H7 (cell line): ENCODE data around the gene HAND1. TPM values are rescaled to one million over a fixed set of nuclear protein-coding genes. Genes with fewer than 3 reads are reported as not detected.

Experiments
- DNase-seq: peaks from one replicate; pipeline ENCODE4 v3.0.0; 2012
- H3K27me3 ChIP-seq: 2 replicates; pipeline ENCODE4 v1.6.0; 2011; ENCODE audit warnings: mild to moderate bottlenecking, low read length; ENCODE audit not compliant: control insufficient read depth, insufficient read depth
- H3K36me3 ChIP-seq: replicated peaks from 2 replicates; pipeline ENCODE4 v1.5.1; 2011; ENCODE audit warnings: low read length; ENCODE audit not compliant: control insufficient read depth, insufficient read depth
- H3K4me3 ChIP-seq: 2 replicates; pipeline ENCODE4 v1.5.1; 2011; ENCODE audit warnings: low read depth, mild to moderate bottlenecking, control low read depth, low read length, moderate library complexity; ENCODE audit not compliant: insufficient read depth
- total RNA-seq: library from RNA; depleted of rRNA; stranded (reverse); fragments of >200 nt; shearing (Covaris generic); gene quantifications from 2 replicates; pipeline ENCODE4 v1.2.3, GENCODE V29; 2014; rRNA removed

Gene HAND1
- total RNA-seq, result not detected in 2 replicates

- DNase-seq, result peak; percentile 98
- Histone ChIP-seq H3K4me3 (peak within 1 kb of the TSS; percentile 30), H3K36me3 (no peaks in the 10 kb centered on the region), H3K27me3 (peaks cover 99% of the 10 kb centered on the region)
Measured at GRCh38 chr5:154478224-154478565, at the start of gene HAND1. Gene HAND1, minus strand, starts transcription at chr5:154478227. Its CDS starts 219 bp downstream, at chr5:154478008.

- H3K4me3 ChIP-seq, result no peak overlapping the region
Measured at GRCh38 chr5:154526231-154527226, 48.5 kb upstream of the HAND1 start.

GRCh38 chr5:154524859-154525258 is 46.8 kb upstream of the HAND1 start:
- H3K36me3 ChIP-seq, result no peaks in the 10 kb centered on the region
- peaks cover 11% of the 10 kb centered on the region for H3K27me3 ChIP-seq
- no peak for DNase-seq
- H3K4me3 ChIP-seq, result no peak overlapping the region

More at GRCh38 chr5:154526231-154527226, 48.5 kb upstream of the HAND1 start:
- no peaks in the 10 kb centered on the region for H3K36me3 ChIP-seq
- DNase-seq, result no peak
- peaks cover 10% of the 10 kb centered on the region for H3K27me3 ChIP-seq

- Histone ChIP-seq H3K36me3 (no peaks in the 10 kb centered on the region), H3K27me3 (peaks cover 13% of the 10 kb centered on the region), H3K4me3 (no peak overlapping the region)
- DNase-seq, result no peak
Measured at GRCh38 chr5:154524181-154524580, 46.2 kb upstream of the HAND1 start.

GRCh38 chr5:154523709-154524108 is 45.7 kb upstream of the HAND1 start:
- H3K4me3 ChIP-seq, result no peak overlapping the region
- peaks cover 13% of the 10 kb centered on the region for H3K27me3 ChIP-seq
- H3K36me3 ChIP-seq, result no peaks in the 10 kb centered on the region
- no peak for DNase-seq

GRCh38 chr5:154523104-154523503 is 45.1 kb upstream of the HAND1 start:
- Histone ChIP-seq H3K4me3 (no peak overlapping the region), H3K27me3 (peaks cover 13% of the 10 kb centered on the region), H3K36me3 (no peaks in the 10 kb centered on the region)
- no peak for DNase-seq

GRCh38 chr5:154522284-154522683 is 44.3 kb upstream of the HAND1 start:
- no peak overlapping the region for H3K4me3 ChIP-seq
- H3K36me3 ChIP-seq, result no peaks in the 10 kb centered on the region
- no peak for DNase-seq
- H3K27me3 ChIP-seq, result peaks cover 13% of the 10 kb centered on the region

- peak; percentile 62 for DNase-seq
- no peaks in the 10 kb centered on the region for H3K36me3 ChIP-seq
- peaks cover 13% of the 10 kb centered on the region for H3K27me3 ChIP-seq
- peak overlapping the region; percentile 47 for H3K4me3 ChIP-seq
Measured at GRCh38 chr5:154521756-154522155, 43.7 kb upstream of the HAND1 start.

- peak; percentile 94 for DNase-seq
- peak overlapping the region; percentile 47 for H3K4me3 ChIP-seq
Measured at GRCh38 chr5:154520861-154521453, 42.9 kb upstream of the HAND1 start.

GRCh38 chr5:154519359-154519758 is 41.3 kb upstream of the HAND1 start:
- no peak for DNase-seq
- Histone ChIP-seq H3K4me3 (no peak overlapping the region), H3K27me3 (peaks cover 13% of the 10 kb centered on the region), H3K36me3 (no peaks in the 10 kb centered on the region)

More at GRCh38 chr5:154520861-154521453, 42.9 kb upstream of the HAND1 start:
- H3K36me3 ChIP-seq, result no peaks in the 10 kb centered on the region
- H3K27me3 ChIP-seq, result peaks cover 13% of the 10 kb centered on the region

GRCh38 chr5:154518438-154518867 is 40.4 kb upstream of the HAND1 start:
- Histone ChIP-seq H3K4me3 (no peak overlapping the region), H3K36me3 (no peaks in the 10 kb centered on the region), H3K27me3 (peaks cover 13% of the 10 kb centered on the region)
- no peak for DNase-seq

GRCh38 chr5:154517810-154518437 is 39.9 kb upstream of the HAND1 start:
- DNase-seq, result no peak
- Histone ChIP-seq H3K27me3 (peaks cover 11% of the 10 kb centered on the region), H3K36me3 (no peaks in the 10 kb centered on the region)

GRCh38 chr5:154517181-154517580 is 39.2 kb upstream of the HAND1 start:
- H3K36me3 ChIP-seq, result no peaks in the 10 kb centered on the region
- no peak for DNase-seq

More at GRCh38 chr5:154517810-154518437, 39.9 kb upstream of the HAND1 start:
- no peak overlapping the region for H3K4me3 ChIP-seq

GRCh38 chr5:154516475-154516874 is 38.4 kb upstream of the HAND1 start:
- no peak overlapping the region for H3K4me3 ChIP-seq
- DNase-seq, result no peak
- H3K27me3 ChIP-seq, result peaks cover 3% of the 10 kb centered on the region
- no peaks in the 10 kb centered on the region for H3K36me3 ChIP-seq

More at GRCh38 chr5:154517181-154517580, 39.2 kb upstream of the HAND1 start:
- Histone ChIP-seq H3K4me3 (no peak overlapping the region), H3K27me3 (peaks cover 5% of the 10 kb centered on the region)
